HG03066 (cell line): Measurements from ENCODE around the gene UBASH3A.

ENCODE experiments used
- ATAC-seq: cut with Tn5 transposase; IDR thresholded peaks from one replicate; pipeline ENCODE4 v1.9.1; 2021; ENCODE audit warnings: low read depth; ENCODE audit not compliant: unreplicated experiment

Gene UBASH3A, protein sequence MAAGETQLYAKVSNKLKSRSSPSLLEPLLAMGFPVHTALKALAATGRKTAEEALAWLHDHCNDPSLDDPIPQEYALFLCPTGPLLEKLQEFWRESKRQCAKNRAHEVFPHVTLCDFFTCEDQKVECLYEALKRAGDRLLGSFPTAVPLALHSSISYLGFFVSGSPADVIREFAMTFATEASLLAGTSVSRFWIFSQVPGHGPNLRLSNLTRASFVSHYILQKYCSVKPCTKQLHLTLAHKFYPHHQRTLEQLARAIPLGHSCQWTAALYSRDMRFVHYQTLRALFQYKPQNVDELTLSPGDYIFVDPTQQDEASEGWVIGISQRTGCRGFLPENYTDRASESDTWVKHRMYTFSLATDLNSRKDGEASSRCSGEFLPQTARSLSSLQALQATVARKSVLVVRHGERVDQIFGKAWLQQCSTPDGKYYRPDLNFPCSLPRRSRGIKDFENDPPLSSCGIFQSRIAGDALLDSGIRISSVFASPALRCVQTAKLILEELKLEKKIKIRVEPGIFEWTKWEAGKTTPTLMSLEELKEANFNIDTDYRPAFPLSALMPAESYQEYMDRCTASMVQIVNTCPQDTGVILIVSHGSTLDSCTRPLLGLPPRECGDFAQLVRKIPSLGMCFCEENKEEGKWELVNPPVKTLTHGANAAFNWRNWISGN

DNA sequence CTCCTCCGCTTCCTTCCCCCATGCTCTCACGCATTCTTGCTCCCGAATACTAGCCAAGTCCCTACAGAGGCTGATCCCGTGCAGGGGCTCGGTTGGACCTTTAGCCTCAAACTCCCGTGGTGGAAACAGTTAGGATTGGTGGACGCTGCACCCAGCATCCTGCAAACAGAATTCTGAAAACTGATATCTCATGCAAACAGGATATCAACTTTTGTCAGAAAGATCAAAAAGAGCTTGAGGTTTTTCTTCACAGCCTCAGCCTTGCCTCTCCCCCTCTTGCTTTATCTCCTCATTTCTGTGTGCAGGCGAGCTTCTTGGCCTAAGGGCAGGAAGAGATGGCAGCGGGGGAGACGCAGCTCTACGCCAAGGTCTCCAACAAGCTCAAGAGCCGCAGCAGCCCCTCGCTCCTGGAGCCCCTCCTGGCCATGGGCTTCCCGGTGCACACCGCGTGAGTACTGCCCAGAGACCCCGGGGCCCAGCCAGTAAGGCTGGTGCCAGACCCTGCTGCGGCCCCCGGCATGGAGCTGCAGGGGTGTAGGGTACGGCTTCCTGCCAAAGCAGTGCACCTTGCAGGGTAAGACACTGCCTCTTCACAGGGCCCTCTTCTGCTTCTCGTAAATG, at the start of gene UBASH3A:
TSS of gene UBASH3A (plus strand) at position 292 of the 621 bp plus-strand sequence. CDS start at position 336, 44 bp downstream.
- ATAC-seq = no peak

DNA sequence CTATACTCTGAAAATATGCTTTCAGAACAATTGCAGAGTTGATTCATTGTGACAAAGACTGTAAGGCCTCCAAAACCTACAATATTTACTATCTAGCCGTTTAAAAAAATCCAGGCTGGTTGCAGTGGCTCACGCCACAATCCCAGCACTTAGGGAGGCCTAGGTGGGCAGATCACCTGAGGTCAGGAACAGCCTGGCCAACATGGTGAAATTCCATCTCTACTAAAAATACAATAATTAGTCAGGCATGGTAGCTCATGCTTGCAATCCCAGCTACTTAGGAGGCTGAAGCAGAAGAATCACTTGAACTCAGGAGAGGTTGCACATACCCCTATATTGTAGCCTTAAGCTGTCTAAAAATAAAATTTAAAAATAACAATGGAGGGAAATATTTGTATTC, 47.7 kb upstream of the UBASH3A start:
- ATAC-seq = no peak

DNA sequence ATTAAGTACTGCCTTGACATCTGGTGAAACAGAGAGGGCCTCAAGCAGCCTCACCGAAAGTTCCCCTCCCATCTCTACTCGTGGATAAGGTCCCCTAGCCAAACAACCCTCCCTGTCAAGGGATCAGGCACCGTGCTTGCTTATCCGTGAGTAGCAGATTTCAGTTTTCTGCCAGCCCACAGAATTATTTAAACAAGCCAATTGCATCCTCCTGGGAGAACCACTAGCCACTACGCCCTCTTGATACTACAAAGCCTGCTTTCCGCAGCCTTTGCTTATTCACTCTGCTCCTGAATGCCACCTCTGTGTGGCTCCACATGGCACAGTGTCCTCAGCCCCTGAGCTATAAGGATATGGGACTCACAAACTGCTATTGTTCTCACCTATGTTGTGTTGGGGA, 47.1 kb upstream of the UBASH3A start:
- no peak for ATAC-seq

DNA sequence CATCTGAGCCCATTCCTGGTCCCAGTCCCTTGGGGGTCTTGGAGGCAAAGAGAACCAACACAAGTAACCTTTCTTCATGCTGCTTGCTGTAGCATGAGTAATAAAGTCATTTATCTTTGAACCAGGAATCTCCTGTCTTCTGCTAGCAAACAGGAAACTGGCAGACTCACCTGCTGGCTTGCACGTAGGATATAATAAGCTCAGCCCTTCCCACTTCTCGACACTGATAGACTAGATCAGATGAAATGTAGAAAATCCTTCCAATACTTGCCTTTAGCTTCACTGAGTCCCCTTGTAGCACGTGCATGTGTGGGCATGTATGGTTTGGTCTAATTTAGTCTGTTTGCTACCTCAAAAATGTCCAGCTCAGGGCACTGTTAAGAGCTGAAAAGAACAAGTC, 46.4 kb upstream of the UBASH3A start:
- no peak for ATAC-seq

DNA sequence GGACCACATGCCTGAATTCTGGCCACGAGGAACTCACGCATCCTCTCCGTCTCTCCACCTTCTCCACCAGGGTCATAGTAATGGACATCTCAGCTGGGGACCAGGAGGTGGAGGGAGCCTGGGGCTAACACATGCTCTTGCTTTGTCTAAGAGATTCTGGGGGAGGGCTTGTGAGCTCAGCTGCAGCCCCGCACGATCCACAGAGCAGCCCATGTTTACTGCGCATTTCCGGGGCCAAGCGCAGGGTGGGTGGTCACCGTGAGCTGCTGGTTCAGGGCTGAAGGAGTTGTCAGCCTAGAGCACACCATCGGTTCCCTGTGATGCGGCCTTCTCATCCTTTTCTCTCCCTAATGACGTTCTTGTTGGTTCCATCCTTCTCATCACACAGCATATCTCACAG, 45.4 kb upstream of the UBASH3A start:
- ATAC-seq = no peak

DNA sequence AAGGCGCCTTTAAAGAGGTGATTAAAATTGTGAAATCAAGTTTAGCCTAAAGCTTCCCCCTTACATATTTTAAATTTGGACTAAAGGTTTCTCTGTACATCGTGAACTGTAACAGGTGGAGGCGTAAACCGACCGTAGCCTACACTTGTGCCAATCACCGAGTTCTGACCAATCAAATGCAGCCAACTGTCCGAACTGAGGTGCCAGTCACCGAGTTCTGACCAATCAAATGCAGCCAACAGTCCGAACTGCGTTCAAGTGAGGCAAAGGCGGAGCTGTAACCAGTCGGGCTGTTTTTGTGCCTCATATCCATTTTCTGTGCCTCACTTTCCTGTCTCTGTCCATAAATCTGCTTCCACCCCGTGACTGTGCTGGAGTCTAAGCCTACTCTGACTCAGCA, 44.8 kb upstream of the UBASH3A start:
- no peak for ATAC-seq

DNA sequence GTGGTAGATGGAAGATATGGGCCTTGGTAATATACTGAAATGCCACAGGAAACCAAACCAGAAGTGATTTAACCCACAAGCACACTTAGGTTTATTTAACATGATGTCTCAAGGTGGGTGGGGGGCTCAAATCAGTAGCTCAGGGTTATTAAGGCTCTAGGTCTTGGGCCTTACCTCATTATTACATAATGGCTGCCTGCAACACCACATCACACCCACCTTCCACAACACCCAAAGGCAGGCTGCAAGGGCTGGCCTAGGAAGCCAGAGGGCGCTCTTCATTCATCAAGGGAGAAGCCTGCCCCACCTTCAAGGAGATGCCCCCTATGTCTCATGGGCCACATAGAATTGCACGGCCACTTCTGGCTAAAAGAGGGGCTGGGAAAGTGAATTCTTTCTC, 43.4 kb upstream of the UBASH3A start:
- no peak for ATAC-seq

DNA sequence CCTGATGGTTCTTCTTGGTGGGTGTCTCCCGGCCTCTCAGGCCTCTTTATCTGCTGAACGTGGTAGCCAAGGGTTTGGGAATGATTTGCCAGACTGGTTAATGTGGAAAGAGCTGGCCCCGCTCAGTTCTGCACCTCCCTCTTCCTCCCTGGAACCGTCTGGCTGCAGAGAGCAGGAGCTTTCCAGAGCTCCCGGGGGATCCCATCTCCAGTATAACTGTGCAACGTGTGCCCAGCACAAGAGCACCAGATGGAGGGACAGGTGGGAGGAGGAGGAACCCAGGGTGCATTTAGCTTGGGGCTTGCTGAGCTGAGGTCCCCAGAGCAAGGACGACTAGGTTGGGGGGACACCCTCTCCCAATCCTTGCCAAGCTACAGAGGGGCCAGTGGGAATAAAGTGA, 42.4 kb upstream of the UBASH3A start:
- ATAC-seq = no peak

DNA sequence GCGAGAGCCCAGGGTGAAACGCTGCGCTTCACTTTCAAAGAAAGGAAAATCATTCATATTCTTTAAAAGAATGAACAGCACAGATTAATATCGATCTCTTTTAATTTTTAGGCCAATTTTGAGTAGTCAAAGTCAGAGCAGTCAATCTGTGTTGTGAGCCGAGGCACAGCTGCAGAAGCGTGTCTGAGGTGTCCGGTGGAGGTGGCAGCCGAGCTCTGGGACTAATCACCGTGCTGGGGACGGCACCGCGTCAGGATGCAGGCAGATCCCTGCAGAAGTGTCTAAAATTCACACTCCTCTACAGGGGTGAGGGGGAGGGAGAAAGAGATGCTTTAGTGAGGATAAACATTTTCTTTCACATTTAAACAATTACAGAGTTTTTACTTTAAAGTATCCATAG, 41.5 kb upstream of the UBASH3A start:
- no peak for ATAC-seq

DNA sequence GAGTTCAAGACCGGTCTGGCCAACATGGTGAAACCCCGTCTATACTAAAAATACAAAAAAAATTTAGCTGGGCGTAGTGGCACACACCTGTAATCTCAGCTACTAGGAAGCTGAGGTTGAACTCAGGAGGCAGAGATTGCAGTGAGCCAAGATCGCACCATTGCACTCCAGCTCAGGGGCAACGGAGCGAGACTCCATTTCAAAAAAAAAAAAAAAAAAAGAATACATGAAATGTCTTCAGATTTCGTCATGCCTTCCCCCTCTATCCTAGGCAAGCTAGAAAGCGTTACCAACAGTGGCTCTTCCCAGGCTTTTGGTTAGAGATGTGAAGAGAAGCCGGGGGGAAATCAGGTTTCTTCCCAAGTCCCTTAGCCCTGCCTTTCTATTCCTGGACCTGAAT, 41.0 kb upstream of the UBASH3A start:
- no peak for ATAC-seq

DNA sequence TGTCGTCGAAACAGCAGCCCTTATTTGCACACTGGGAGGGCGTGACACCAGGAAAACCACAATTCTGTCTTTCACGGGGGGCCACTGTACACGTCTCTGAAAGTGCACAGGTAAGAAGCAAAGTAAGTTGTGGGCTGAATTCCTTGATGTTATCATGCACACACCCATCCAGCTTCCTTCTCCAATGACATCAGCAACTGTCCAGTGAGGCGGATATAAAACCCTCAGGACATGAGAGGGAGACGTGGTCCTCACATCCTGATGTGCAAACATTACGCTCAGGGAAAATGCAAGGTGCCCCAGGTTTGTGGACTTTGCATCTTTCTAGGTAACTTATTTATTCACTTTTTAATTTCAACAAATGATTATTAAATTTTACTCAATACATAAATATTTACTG, 40.4 kb upstream of the UBASH3A start:
- no peak for ATAC-seq

DNA sequence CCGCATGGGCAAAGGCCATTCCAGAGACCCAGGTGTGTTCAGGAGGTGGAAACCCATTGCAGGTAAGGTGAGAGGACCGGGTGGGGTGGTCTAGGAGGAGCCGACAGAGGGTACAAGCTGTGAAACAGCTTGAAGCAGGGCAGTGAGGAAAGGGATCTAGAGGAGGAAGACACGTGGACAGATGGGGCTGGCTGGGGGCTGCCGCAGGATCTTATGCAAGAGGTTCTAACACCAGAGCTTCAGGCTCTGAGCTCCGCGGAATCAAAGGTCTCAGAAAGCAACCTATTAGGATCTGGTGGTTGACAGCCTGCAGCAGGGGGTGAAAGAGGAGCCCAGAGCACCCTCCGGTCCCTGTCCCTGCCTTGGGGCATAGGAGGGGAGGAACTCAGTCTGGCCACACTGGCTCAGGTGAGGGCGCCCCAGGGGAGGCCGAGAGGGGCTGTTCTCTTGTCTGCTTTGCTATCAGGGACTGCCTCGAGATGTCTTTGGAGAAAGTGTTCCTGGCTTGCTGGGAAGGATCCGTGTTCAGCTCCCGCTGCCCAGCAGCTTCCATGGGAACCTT, 39.3 kb upstream of the UBASH3A start:
- ATAC-seq = no peak

DNA sequence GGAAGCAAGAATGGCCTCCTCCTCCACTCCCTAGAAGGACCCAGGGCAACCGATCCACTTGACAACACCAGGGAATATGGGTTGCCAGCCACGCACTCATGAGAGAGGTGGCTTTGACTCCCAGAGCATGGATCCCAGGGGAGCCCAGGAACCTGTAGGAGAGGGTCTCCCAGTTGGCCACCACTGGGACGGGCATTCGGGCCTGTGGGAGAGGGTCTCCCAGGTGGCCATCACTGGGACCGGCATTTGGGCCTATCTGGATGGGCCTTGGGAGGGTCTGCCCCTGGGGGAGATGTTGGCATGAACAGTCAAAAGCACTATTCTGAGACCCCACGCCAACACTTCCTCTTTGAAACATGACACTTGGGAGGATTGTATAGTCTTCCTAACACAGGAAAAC, 37.9 kb upstream of the UBASH3A start:
- ATAC-seq = no peak

DNA sequence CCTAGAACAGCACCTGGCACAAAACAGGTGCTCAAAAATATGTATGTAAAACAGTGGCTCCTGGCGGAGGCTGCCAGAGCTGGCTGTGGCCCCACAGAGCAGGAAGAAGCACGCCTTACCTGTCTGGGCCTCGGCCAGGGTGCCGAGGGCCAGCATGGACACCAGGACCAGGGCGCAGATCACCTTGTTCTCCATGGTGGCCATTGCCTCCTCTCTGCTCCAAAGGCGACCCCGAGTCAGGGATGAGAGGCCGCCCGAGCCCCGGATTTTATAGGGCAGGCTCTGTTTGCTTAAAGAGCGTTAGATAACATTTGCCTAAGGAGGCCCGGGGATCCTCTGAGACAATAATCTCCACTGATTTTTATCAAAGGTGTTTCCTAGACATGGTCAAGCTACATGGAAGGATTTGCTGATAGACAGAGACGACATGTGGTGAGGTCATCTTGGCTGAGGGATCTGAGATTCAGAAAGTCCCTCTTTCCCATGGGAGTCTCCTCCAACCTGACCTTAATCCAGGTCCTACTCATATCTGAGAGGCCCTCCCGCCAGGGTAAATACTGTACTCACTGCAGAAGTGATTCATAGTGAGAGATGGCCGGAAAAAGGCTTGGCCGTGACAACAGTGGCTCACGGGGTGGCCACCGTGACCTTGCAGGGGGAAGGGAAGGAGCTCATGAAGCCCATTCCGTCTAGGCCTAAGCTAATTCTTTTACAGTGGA, 37.3 kb upstream of the UBASH3A start, which contains the start of gene TFF1:
TSS of gene TFF1 (minus strand) at position 244 of the 719 bp plus-strand sequence. CDS start at position 204, 40 bp downstream.
- no peak for ATAC-seq

DNA sequence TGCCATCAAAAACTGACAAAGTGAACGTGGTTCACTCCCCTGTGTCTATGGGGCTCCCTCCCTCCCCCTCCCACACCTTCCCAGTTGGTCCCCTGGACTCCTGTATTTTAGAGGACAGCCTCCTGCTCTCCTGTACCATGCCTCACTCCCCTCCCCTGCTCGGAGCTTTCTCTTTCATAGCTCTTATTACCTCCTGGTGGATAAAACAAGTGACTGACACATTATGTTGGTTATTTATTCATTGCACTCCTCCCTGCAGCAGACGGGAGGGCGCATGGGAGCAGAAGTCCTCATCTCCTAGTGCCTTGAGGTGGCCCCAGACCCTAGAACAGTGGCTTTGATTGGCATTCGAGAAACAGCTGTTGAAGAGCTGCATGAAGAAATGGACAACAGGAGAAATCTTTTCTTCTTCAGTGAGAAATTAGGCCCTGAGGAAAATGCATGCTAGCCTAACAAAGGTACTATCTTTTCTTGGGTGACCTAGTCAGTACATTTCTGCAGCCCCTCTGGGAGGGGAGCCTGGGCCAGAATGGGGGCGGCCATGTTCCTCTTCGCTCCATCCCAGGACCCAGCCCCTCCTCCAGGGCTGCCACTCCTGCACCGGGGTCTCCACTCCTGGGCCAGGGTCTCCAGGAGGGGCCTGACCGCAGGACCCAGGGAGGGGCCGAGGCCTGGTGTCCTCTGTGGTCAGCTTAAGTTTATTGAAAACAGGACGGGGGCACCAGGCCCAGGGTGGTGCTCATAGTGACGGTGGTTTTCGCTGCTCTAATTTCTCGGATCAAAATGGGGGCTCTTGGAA, 36.1 kb upstream of the UBASH3A start:
- no peak for ATAC-seq

DNA sequence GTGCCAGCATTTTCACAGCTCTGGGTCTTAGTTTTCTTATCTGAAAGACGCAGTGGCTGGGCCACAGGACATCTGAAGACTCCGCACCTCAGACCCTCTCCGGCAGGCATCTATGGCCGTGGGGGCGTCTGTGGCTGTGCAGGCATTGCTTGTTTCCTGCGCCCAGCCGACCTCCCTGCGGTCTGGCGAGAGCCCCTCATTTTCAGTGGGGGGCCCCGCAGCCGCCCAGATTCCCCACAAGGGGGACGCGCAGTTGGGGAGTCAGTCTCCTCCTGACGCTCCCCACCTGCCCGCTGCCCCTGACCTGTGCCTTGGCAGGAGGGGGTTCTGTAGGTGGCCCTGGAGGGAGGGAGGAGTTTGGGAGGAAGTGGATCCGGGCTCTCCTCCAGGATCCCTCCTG, 33.9 kb upstream of the UBASH3A start:
- no peak for ATAC-seq

DNA sequence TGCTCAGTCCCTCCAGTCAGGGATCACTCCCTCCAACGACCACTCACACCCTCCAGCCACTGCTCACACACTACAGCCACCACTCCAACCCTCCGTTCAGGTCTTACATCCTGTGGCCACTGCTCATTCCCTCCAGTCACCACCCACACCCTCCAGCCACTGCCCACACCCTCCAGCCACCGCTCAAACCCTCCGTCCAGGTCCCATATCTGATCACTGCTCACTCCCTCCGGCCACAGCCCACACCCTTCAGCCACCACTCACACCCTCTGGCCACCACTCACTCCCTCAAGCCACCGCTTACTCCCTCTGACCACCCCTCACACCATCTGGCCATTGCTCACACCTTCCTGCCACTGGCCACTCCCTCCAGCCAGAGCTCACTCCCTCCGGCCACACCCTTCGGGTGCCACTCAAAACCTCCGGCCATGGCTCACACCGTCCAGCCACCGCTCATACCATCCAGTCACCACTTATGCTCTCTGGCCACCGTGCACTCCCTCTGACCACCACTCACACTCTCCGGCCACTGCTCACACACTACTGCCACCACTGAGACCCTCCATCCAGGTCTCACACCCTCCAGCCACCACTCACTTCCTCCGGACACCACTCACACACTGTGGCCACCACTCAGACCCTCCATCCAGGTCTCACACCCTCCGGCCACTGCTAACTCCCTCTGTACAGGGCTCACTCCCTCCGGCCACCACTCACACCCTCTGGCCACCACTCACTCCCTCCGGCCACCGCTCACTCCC, 32.6 kb upstream of the UBASH3A start:
- ATAC-seq = no peak

DNA sequence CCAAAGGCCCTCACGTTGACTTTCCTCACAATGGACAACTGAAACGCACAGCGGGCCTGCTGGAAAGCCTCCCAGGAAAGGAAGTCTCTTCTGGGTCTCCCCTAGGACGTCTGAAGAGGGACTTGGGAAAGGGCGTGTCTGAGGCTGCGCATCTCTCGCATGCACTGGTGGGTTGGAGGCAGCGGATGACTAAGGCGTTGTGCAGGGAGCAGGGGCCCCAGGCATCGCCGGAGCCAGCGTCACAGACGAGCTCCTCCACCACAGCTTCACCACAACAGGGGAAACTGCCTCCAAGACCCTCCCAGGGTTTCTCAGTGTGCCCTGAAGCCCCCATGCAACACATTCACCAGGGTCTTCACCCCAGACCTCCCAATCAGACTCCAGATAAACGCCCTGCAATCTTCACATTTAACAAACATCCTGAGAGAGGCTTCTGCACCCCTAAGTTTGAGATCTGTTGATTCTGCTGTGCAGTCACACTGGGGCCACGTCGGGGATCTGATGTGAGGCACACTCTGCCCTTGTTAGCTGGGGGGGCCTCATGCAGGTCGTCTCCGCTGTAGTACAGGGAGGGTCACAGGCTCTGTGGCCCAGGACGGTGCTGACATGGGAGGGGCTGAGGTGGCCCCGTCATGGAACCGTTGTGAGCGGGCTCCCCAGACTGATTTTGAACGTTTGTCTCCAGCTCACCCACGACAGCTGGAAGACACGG, 30.4 kb upstream of the UBASH3A start:
- no peak for ATAC-seq
